ENCODE data around the gene NPAS3. TPM values are rescaled to one million over a fixed set of nuclear protein-coding genes. Genes with fewer than 3 reads are reported as not detected.

The NPAS3 gene
- total RNA-seq, 6 donors from 2014 or later = 0.30 to 0.77 (median 0.59) TPM; not detected in 2

- no peaks in the 10 kb centered on the region for H3K27me3 ChIP-seq
- no peak overlapping the region for H3K4me3 ChIP-seq
- H3K9me3 ChIP-seq = no peaks in the 10 kb centered on the region
- H3K27ac ChIP-seq = no peak overlapping the region
- WGBS, 2 donors = 64 to 65% methylated on average over 2 of the region's 2 CpGs
- H3K4me1 ChIP-seq = no peaks in the 10 kb centered on the region
- ATAC-seq (ENCODE audit: low FRiP score in 2 of 2) = no peak
- TF ChIP-seq EP300 (IDR thresholded peaks at IDR 0.05) (no peak), POLR2A (IDR thresholded peaks at IDR 0.05) (no peak), POLR2AphosphoS5 (IDR thresholded peaks at IDR 0.05) (no peak)
- TF ChIP-seq, protein P1, sequence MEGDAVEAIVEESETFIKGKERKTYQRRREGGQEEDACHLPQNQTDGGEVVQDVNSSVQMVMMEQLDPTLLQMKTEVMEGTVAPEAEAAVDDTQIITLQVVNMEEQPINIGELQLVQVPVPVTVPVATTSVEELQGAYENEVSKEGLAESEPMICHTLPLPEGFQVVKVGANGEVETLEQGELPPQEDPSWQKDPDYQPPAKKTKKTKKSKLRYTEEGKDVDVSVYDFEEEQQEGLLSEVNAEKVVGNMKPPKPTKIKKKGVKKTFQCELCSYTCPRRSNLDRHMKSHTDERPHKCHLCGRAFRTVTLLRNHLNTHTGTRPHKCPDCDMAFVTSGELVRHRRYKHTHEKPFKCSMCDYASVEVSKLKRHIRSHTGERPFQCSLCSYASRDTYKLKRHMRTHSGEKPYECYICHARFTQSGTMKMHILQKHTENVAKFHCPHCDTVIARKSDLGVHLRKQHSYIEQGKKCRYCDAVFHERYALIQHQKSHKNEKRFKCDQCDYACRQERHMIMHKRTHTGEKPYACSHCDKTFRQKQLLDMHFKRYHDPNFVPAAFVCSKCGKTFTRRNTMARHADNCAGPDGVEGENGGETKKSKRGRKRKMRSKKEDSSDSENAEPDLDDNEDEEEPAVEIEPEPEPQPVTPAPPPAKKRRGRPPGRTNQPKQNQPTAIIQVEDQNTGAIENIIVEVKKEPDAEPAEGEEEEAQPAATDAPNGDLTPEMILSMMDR (IDR thresholded peaks at IDR 0.05) = no peak
- no peak for DNase-seq
- no peaks in the 10 kb centered on the region for H3K36me3 ChIP-seq
These were observed 301.8 kb downstream of the NPAS3 start for GRCh38 chr14:33240466-33240865.

DNA sequence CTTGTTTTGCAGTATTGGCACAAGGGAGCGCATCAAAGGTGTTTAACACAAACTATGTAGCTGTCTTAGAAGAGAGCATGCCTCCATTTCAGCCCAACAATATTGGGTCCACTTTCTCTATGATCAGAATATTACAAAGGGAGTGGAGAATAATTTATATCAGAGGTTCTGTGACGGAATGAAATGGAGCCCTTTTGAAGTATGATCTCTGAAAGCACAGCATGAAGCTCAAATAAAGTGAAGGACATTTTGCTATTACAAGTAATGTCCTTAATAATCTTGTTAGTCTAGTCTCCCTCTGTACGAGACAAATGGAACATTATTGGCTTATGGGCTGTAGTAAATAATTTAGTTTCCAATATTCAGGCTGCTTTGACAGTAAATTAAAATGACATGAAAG, 302.7 kb downstream of the NPAS3 start:
- Histone ChIP-seq H3K4me1 (no peaks in the 10 kb centered on the region), H3K36me3 (no peaks in the 10 kb centered on the region), H3K27ac (no peak overlapping the region), H3K27me3 (no peaks in the 10 kb centered on the region), H3K4me3 (no peak overlapping the region), H3K9me3 (no peaks in the 10 kb centered on the region)
- DNase-seq (no peak), ATAC-seq (ENCODE audit: low FRiP score in 2 of 2) (no peak)
- TF ChIP-seq POLR2AphosphoS5 (IDR thresholded peaks at IDR 0.05) = no peak
- WGBS, 2 donors = 90 to 93% methylated on average over 3 of the region's 3 CpGs

DNA sequence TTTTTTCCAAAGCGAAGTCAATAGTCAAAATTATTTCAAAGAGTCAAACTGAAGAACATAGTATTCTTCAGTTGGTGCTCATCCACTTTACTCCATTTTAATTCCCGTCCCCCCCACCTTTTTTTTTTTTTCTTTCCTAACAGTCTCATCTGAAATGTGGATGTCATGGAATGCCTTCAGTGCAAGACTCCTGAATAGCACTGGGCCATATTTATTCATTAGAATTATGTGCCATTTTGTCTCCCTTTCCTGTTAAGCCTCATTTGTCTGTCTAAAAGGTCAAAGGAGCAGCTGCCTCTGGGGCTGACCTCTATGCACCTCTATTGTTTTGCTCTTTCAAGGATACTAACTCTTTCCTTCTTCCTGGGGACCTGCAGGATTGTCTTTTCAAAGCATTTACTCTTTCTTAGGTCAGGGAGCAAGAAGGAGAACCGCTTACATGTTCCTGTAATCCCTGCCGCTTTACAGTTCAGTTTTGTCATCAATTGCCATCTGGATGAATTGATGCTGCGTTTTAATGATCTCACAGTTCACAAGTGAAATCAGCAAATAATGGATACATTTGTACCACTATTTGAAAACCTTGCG, 310.6 kb downstream of the NPAS3 start:
- no peak for DNase-seq
- ATAC-seq (ENCODE audit: low FRiP score in 2 of 2) = no peak
- H3K27ac ChIP-seq = no peak overlapping the region
- TF ChIP-seq POLR2A (IDR thresholded peaks at IDR 0.05) (no peak), POLR2AphosphoS5 (IDR thresholded peaks at IDR 0.05) (no peak), EP300 (IDR thresholded peaks at IDR 0.05) (no peak)
- TF ChIP-seq, protein P1 (IDR thresholded peaks at IDR 0.05) = no peak
- no peaks in the 10 kb centered on the region for H3K9me3 ChIP-seq
- 81 to 82% methylated on average over 6 of the region's 6 CpGs for WGBS, 2 donors
- no peaks in the 10 kb centered on the region for H3K36me3 ChIP-seq
- no peaks in the 10 kb centered on the region for H3K4me1 ChIP-seq
- H3K4me3 ChIP-seq = no peak overlapping the region
- no peaks in the 10 kb centered on the region for H3K27me3 ChIP-seq

- WGBS, 2 donors = 29 to 45% methylated on average over 2 of the region's 2 CpGs
These were observed 312.3 kb downstream of the NPAS3 start for GRCh38 chr14:33250963-33251362.

GRCh38 chr14:33254342-33254741, 315.7 kb downstream of the NPAS3 start:
- DNase-seq = no peak
- Histone ChIP-seq H3K4me1 (no peaks in the 10 kb centered on the region), H3K9me3 (no peaks in the 10 kb centered on the region), H3K36me3 (no peaks in the 10 kb centered on the region), H3K27me3 (no peaks in the 10 kb centered on the region), H3K4me3 (no peak overlapping the region), H3K27ac (no peak overlapping the region)
- TF ChIP-seq POLR2AphosphoS5 (IDR thresholded peaks at IDR 0.05) (no peak), POLR2A (IDR thresholded peaks at IDR 0.05) (no peak), EP300 (IDR thresholded peaks at IDR 0.05) (no peak)
- TF ChIP-seq, protein P1 (IDR thresholded peaks at IDR 0.05) = no peak
- no peak for ATAC-seq (ENCODE audit: low FRiP score in 2 of 2)
- WGBS, 2 donors = 54 to 56% methylated on average over 3 of the region's 3 CpGs

More at GRCh38 chr14:33250963-33251362, 312.3 kb downstream of the NPAS3 start:
- Histone ChIP-seq H3K36me3 (no peaks in the 10 kb centered on the region), H3K27me3 (no peaks in the 10 kb centered on the region), H3K4me1 (no peaks in the 10 kb centered on the region), H3K27ac (no peak overlapping the region), H3K4me3 (no peak overlapping the region), H3K9me3 (no peaks in the 10 kb centered on the region)
- TF ChIP-seq POLR2A (IDR thresholded peaks at IDR 0.05) = no peak
- no peak for DNase-seq
- no peak for ATAC-seq (ENCODE audit: low FRiP score in 2 of 2)

DNA sequence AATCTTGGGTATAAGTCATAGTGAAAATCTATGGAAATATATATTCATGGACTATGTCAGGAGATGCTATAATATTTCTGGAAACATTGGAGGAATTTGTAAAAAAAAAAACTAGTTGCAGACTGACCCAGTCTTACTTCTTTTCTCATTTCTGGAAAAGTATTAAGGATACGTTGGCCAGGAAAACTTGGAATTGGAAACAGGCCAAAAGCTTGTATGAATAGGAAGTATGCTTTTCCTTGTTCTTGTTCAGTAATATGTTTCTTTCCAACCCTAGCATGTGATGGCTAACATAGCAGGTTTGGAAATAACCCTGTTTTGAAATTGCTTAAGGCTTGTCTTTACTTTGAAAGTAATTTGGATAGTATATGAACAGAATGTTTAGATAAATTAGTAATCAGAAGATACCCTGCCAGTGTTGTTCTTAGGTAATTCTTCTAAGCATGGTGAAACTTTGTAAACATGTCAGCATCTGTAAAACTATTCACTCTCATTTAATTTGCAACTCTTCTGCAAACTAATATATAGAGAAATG, 316.2 kb downstream of the NPAS3 start:
- H3K27ac ChIP-seq = no peak overlapping the region
- H3K27me3 ChIP-seq = no peaks in the 10 kb centered on the region
- ATAC-seq (ENCODE audit: low FRiP score in 2 of 2) (no peak), DNase-seq (no peak)
- 14 to 21% methylated on average over 1 of the region's 1 CpG for WGBS, 2 donors
- TF ChIP-seq POLR2AphosphoS5 (IDR thresholded peaks at IDR 0.05) (no peak), POLR2A (IDR thresholded peaks at IDR 0.05) (no peak), EP300 (IDR thresholded peaks at IDR 0.05) (no peak)
- TF ChIP-seq, protein P1 (IDR thresholded peaks at IDR 0.05) = no peak
- no peaks in the 10 kb centered on the region for H3K4me1 ChIP-seq
- no peaks in the 10 kb centered on the region for H3K9me3 ChIP-seq
- no peaks in the 10 kb centered on the region for H3K36me3 ChIP-seq
- H3K4me3 ChIP-seq = no peak overlapping the region
